Smooth muscle cell of bladder (primary cell): ENCODE results near the gene IFNA8. TPM values are rescaled to one million over a fixed set of nuclear protein-coding genes. Genes with fewer than 3 reads are reported as not detected.

ENCODE experiments used
- total RNA-seq: library from RNA; depleted of rRNA; stranded (reverse); fragments of >200 nt; gene quantifications from 2 replicates; pipeline ENCODE4 v1.2.3, GENCODE V29; 2014

IFNA8 gene
- total RNA-seq, result not detected in 2 replicates

DNA sequence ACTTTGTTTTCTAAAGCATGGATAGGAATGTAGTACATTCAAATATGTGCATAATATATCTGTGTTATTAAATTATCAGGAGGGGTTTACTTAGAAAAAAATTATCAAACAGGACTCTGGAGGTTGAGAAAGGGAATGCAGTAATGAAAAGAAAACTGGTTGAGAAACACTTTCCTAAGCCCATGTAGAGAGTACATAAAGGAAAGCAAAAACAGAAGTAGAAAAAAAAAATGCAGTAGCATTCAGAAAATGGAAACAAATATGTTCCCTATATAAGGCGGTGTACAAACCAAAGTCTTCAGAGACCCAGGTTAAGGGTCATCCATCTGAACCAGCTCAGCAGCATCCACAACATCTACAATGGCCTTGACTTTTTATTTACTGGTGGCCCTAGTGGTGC lies at the start of gene IFNA8:
Gene IFNA8 (plus strand): TSS at position 301 of the 400 bp plus-strand sequence. CDS start 60 bp downstream, at position 361.

DNA sequence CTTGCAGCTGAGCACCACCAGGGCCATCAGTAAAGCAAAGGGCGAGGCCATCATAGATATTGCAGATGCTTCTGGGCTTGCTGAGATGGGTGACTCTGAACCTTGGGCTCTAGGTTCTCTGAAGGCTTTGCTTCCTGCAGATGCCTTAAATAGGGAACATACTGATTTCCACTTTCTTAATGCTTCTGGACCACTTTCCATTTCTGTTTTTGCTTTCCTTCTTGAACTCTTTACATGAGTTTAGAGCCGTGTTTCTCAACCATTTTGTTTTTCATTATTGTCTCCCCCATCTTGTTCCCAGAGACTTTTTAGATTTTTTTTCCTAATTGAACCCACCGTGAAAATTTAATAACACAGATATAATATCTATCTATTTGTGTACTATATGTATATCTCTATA lies 41.0 kb upstream of the IFNA8 start, which contains the start of gene IFNA13:
Gene IFNA13 (minus strand): TSS at position 101 of the 400 bp plus-strand sequence. CDS start 47 bp downstream, at position 54.

DNA sequence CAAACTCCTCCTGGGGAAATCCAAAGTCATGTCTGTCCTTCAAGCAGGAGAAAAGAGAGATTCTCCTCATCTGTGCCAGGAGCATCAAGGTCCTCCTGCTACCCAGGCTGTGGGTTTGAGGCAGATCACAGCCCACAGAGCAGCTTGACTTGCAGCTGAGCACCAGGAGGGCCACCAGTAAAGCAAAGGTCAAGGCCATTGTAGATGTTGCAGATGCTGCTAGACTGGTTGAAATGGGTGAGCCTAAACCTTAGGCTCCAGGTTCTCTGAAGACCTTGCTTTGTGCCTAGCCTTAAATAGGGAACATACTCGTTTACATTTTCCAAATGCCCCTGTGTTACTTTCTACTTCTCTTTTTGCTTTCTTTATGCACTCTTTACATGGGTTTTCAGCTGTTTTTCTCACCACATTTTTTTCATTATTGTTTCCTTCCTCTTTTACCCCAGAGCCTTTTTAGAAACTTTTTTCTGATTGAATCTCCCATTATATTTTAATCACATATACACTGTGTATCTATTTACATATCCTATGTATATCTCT lies 23.7 kb upstream of the IFNA8 start, which contains the start of gene IFNA2:
Gene IFNA2 (minus strand): TSS at position 268 of the 540 bp plus-strand sequence. CDS start 69 bp downstream, at position 199.

GRCh38 chr9:21440139-21440538 lies 31.2 kb downstream of the IFNA8 start, which contains the start of gene IFNA1:
Gene IFNA1, plus strand, starts transcription at chr9:21440439. Its CDS starts 69 bp downstream, at chr9:21440508.

Other genes starting within 250 kb of the IFNA8 start
- gene IFNA21, start 242.5 kb upstream of the IFNA8 start, total RNA-seq, result not detected in 2 replicates
- gene IFNA4, start 221.5 kb upstream of the IFNA8 start, total RNA-seq, result not detected in 2 replicates
- not detected in 2 replicates for gene IFNA7, start 206.9 kb upstream of the IFNA8 start, total RNA-seq
- not detected in 2 replicates for gene IFNA10, start 202.0 kb upstream of the IFNA8 start, total RNA-seq
- gene IFNA16, start 191.8 kb upstream of the IFNA8 start, total RNA-seq, result not detected in 2 replicates
- gene IFNA17, start 180.9 kb upstream of the IFNA8 start, total RNA-seq, result not detected in 2 replicates
- gene IFNA14, start 169.1 kb upstream of the IFNA8 start, total RNA-seq, result not detected in 2 replicates
- gene IFNA5, start 103.8 kb upstream of the IFNA8 start, total RNA-seq, result not detected in 2 replicates
- 29.2 and 37.3 TPM in 2 replicates for gene KLHL9, start 73.7 kb upstream of the IFNA8 start, total RNA-seq
- not detected in 2 replicates for gene IFNA6, start 58.2 kb upstream of the IFNA8 start, total RNA-seq
- not detected in 2 replicates for gene IFNA13, start 41.1 kb upstream of the IFNA8 start, total RNA-seq
- gene IFNA2, start 23.7 kb upstream of the IFNA8 start, total RNA-seq, result not detected in 2 replicates
- not detected in 2 replicates for gene IFNA1, start 31.3 kb downstream of the IFNA8 start, total RNA-seq
- gene IFNE, start 73.2 kb downstream of the IFNA8 start, total RNA-seq, result 1.8 and 3.3 TPM in 2 replicates